Endothelial cell of umbilical vein (primary cell): Measurements from ENCODE around the gene LMAN1L. TPM values are rescaled to one million over a fixed set of nuclear protein-coding genes. Genes with fewer than 3 reads are reported as not detected.

Experiments
- BruUV-seq: library from RNA; stranded (reverse); fragments of 400-500 nt; replicated peaks from 2 replicates; lab custom pipeline; 2021; lab: Mats Ljungman, UMichigan
- CTCF ChIA-PET: fragments of 300-600, 350-600 bp; sonication (Branson Sonifier 250); formaldehyde crosslinking; loops from one replicate; lab custom pipeline; 2021; ENCODE audit warnings: antibody characterized with exemption, inconsistent platforms; lab: Charles Lee
- POLR2A ChIA-PET: fragments of 300-600, 350-600 bp; sonication (Branson Sonifier 250); formaldehyde crosslinking; loops from one replicate; lab custom pipeline; 2021; ENCODE audit warnings: antibody characterized with exemption, inconsistent platforms; lab: Charles Lee
- DNase-seq: peaks from one replicate; pipeline ENCODE4 v3.0.0-alpha.2; 2011; ENCODE audit warnings: low read depth, low spot score
- FAIRE-seq: peaks from 2 replicates; lab custom pipeline; 2011; peaks lifted over from hg19 to GRCh38; lab: Jason Lieb, UNC
- H2AFZ ChIP-seq: 2 replicates; pipeline ENCODE4 v1.6.0; 2012; ENCODE audit warnings: low read depth, low read length, control low read depth, inconsistent platforms
- H3K27ac ChIP-seq: 2 replicates; pipeline ENCODE4 v1.5.1; 2011; ENCODE audit warnings: low read depth, mild to moderate bottlenecking, control low read depth, low read length, moderate library complexity; ENCODE audit not compliant: insufficient read depth
- H3K27me3 ChIP-seq, 2 experiments: 2 replicates each; pipeline versions ENCODE4 v1.6.0 to v1.6.1; 2011; ENCODE audit warnings: low read length in 2 of 2, mixed read lengths in 1 of 2; ENCODE audit not compliant: control insufficient read depth in 2 of 2, insufficient read depth in 2 of 2
- H3K36me3 ChIP-seq, 2 experiments: 2 replicates in 1 of 2; 3 replicates in 1 of 2; pipeline ENCODE4 v1.5.1; 2011; ENCODE audit warnings: low read length in 2 of 2, mild to moderate bottlenecking in 1 of 2, moderate library complexity in 1 of 2; ENCODE audit not compliant: control insufficient read depth in 2 of 2, insufficient read depth in 2 of 2; ENCODE audit errors: extremely low read depth in 1 of 2
- H3K4me1 ChIP-seq: 3 replicates; pipeline ENCODE4 v1.5.1; 2011; ENCODE audit warnings: mild to moderate bottlenecking, low read length; ENCODE audit not compliant: control insufficient read depth, insufficient read depth; ENCODE audit errors: extremely low read depth
- H3K4me2 ChIP-seq: 2 replicates; pipeline ENCODE4 v1.6.1; 2011; ENCODE audit warnings: low read length, control low read depth, mixed read lengths; ENCODE audit not compliant: insufficient read depth
- H3K4me3 ChIP-seq, 3 experiments: fragments of 200-600 bp in 1 of 3; sonication (generic), shearing (Covaris generic) in 1 of 3; replicated peaks in 1 of 3; 2 replicates each; pipeline ENCODE4 v1.5.1; 2011 to 2016; ENCODE audit warnings: control low read depth in 3 of 3, low read length in 3 of 3, mild to moderate bottlenecking in 2 of 3, inconsistent platforms in 1 of 3, low read depth in 1 of 3, moderate library complexity in 1 of 3; ENCODE audit not compliant: insufficient read depth in 1 of 3
- H3K79me2 ChIP-seq: 2 replicates; pipeline ENCODE4 v1.6.0; 2012; ENCODE audit warnings: low read length, inconsistent platforms; ENCODE audit not compliant: control insufficient read depth, insufficient read depth
- H3K9ac ChIP-seq: replicated peaks from 2 replicates; pipeline ENCODE3; 2011; ENCODE audit warnings: low read length, control low read depth; ENCODE audit not compliant: insufficient read depth; ENCODE audit errors: extremely low read depth
- H3K9me1 ChIP-seq: replicated peaks from 3 replicates; pipeline ENCODE4 v1.6.0; 2011; ENCODE audit warnings: mild to moderate bottlenecking, low read length; ENCODE audit not compliant: control insufficient read depth, insufficient read depth; ENCODE audit errors: extremely low read depth
- H3K9me3 ChIP-seq: replicated peaks from 2 replicates; pipeline ENCODE4 v1.5.1; 2012; ENCODE audit warnings: low read length, inconsistent platforms; ENCODE audit not compliant: control insufficient read depth, insufficient read depth
- H4K20me1 ChIP-seq: replicated peaks from 2 replicates; pipeline ENCODE3; 2011; ENCODE audit warnings: mild to moderate bottlenecking, low read length; ENCODE audit not compliant: control insufficient read depth, insufficient read depth; ENCODE audit errors: extremely low read depth
- EZH2 ChIP-seq: IDR thresholded peaks from 2 replicates; pipeline ENCODE4 v1.6.1; 2012; ENCODE audit warnings: borderline replicate concordance, low read depth, mild to moderate bottlenecking, moderate library complexity, low read length, inconsistent platforms; ENCODE audit not compliant: severe bottlenecking
- FOS ChIP-seq: IDR thresholded peaks from 2 replicates; pipeline ENCODE4 v1.6.1; 2011; ENCODE audit warnings: mild to moderate bottlenecking, low read length, moderate library complexity, borderline replicate concordance; ENCODE audit not compliant: insufficient read depth
- GATA2 ChIP-seq: IDR thresholded peaks from 2 replicates; pipeline ENCODE4 v1.7.0; 2011; ENCODE audit warnings: low read depth, mild to moderate bottlenecking, moderate library complexity, mixed read lengths, low read length; ENCODE audit not compliant: insufficient read length, insufficient read depth
- JUN ChIP-seq: IDR thresholded peaks from 2 replicates; pipeline ENCODE4 v1.6.1; 2011; ENCODE audit warnings: borderline replicate concordance, low read depth; ENCODE audit not compliant: insufficient read length, insufficient read depth
- MYC ChIP-seq: IDR thresholded peaks from one replicate; pipeline ENCODE4 v1.6.1; 2011; ENCODE audit warnings: mild to moderate bottlenecking, low read depth, low read length
- POLR2A ChIP-seq: IDR thresholded peaks from 2 replicates; pipeline ENCODE4 v1.6.1; 2012; ENCODE audit warnings: low read depth, mild to moderate bottlenecking, control low read depth, low read length
- POLR2AphosphoS5 ChIP-seq: IDR thresholded peaks from 2 replicates; pipeline ENCODE4 v1.6.1; 2012; ENCODE audit warnings: low read depth, mild to moderate bottlenecking, control low read depth, low read length, moderate library complexity; ENCODE audit not compliant: insufficient read depth
- dilution Hi-C: fragments of 300-500 bp; cut with MboI; formaldehyde crosslinking; loops from one replicate; pipeline ENCODE4 v1.15.0; 2019; ENCODE audit warnings: low sequenced_read_pairs; ENCODE audit not compliant: extremely low pct_ligation_motif_present
- intact Hi-C: fragments of 100-400 bp; cut with micrococcal nuclease; formaldehyde crosslinking; loops from one replicate; pipeline ENCODE4 v1.10.0; 2022
- polyA plus RNA-seq, 4 experiments: library from polyadenylated mRNA; depleted of rRNA in 3 of 4; stranded (reverse) in 3 of 4; unstranded in 1 of 4; fragments of >200 nt; gene quantifications; 2 replicates each; pipeline versions ENCODE4 v1.2.1 to v1.2.3, GENCODE V29; 2011 to 2012; ENCODE audit warnings: missing spikeins in 1 of 4
- total RNA-seq: library from RNA; stranded (reverse); gene quantifications from 2 replicates; pipeline ENCODE4 v1.2.3, GENCODE V29; 2021
- TF ChIP-seq, protein P1 (sequence below), 2 donors: IDR thresholded peaks; 1 replicate in 1 of 2; 2 replicates in 1 of 2; pipeline ENCODE4 v1.5.1; 2011; ENCODE audit warnings: low read length in 2 of 2, mild to moderate bottlenecking in 2 of 2, moderate library complexity in 2 of 2, control low read depth in 1 of 2, inconsistent platforms in 1 of 2, low read depth in 1 of 2; ENCODE audit not compliant: insufficient read depth in 1 of 2; ENCODE audit errors: extremely low read depth in 1 of 2
- TF ChIP-seq, protein P2 (sequence below): IDR thresholded peaks from 2 replicates; pipeline ENCODE4 v1.6.1; 2011; ENCODE audit not compliant: insufficient read depth, insufficient read length

LMAN1L gene
- total and polyA plus RNA-seq, 2 donors (not counting 3 experiments of a cell fraction or from before 2014, with no cell fraction given): not detected

DNA sequence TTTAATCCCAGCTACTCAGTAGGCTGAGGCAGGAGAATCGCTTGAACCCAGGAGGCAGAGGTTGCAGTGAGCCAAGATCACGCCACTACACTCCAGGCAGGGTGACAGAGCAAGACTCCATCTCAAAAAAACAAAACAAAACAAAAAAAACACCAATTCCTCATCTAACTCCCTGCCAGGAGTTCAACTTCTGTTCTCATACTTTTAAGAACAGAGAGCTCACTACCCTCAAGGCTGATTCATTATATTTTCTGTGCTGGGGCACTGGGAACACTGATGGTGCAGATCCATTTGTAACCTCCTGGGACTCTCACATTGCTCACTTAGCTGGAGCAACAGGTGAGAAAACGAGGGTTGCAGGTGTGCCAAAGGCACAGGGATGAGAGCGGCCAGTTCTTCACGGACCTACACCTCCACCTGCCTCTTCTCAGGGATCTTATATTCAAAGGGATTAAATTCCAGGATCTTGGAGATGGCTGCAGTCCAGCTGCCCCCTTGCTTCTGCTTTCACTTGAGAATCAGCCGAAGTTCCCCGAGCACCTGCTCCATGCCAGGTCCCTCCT is 43.1 kb upstream of the LMAN1L start:
- no peaks in the 10 kb centered on the region for H3K36me3 ChIP-seq
- H3K27me3 ChIP-seq: peaks cover 0 to 2% of the 10 kb centered on the region in 2 experiments
- no peaks in the 10 kb centered on the region for H3K9me3 ChIP-seq
- dilution Hi-C loops: loop anchor here (25.0 kb wide), 1 partner anchor 132 kb away; no protein-coding TSS in a partner anchor
- H2AFZ ChIP-seq: no peak overlapping the region
- no peaks in the 10 kb centered on the region for H4K20me1 ChIP-seq
- no TSS peak for BruUV-seq
- H3K4me1 ChIP-seq: peaks cover 2% of the 10 kb centered on the region
- H3K4me3 ChIP-seq: no peak overlapping the region
- no peak overlapping the region for H3K4me2 ChIP-seq
- ChIA-PET CTCF (interaction anchor here (0.6 to 6.8 kb wide), 60 partner anchors 7 to 402 kb away, joined by 3 to 696 read pairs (median 6); partner anchors contain the start of genes CLK3, CSK, CYP11A1 and CYP1A1), POLR2A (no interaction called here)
- no peak for FAIRE-seq
- no peak overlapping the region for H3K27ac ChIP-seq
- TF ChIP-seq, protein P1, sequence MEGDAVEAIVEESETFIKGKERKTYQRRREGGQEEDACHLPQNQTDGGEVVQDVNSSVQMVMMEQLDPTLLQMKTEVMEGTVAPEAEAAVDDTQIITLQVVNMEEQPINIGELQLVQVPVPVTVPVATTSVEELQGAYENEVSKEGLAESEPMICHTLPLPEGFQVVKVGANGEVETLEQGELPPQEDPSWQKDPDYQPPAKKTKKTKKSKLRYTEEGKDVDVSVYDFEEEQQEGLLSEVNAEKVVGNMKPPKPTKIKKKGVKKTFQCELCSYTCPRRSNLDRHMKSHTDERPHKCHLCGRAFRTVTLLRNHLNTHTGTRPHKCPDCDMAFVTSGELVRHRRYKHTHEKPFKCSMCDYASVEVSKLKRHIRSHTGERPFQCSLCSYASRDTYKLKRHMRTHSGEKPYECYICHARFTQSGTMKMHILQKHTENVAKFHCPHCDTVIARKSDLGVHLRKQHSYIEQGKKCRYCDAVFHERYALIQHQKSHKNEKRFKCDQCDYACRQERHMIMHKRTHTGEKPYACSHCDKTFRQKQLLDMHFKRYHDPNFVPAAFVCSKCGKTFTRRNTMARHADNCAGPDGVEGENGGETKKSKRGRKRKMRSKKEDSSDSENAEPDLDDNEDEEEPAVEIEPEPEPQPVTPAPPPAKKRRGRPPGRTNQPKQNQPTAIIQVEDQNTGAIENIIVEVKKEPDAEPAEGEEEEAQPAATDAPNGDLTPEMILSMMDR (IDR thresholded peaks at IDR 0.05; ENCODE audit: extremely low read depth in 1 of 2, insufficient read depth in 1 of 2, low read depth in 1 of 2, low read length in 2 of 2): no peak
- no peak for TF ChIP-seq FOS
- TF ChIP-seq JUN: no peak
- TF ChIP-seq EZH2: no peak
- TF ChIP-seq GATA2: no peak
- no peak for TF ChIP-seq MYC
- TF ChIP-seq, protein P2, sequence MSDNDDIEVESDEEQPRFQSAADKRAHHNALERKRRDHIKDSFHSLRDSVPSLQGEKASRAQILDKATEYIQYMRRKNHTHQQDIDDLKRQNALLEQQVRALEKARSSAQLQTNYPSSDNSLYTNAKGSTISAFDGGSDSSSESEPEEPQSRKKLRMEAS: no peak
- no peak for TF ChIP-seq POLR2A
- no peak for TF ChIP-seq POLR2AphosphoS5
- no peaks in the 10 kb centered on the region for H3K9me1 ChIP-seq
- intact Hi-C loops: loop anchor here (2.0 to 10.0 kb wide), 3 partner anchors 73 to 435 kb away; partner anchors contain the start of genes ARID3B, C15orf39 and EDC3
- no peak for DNase-seq
- no peaks in the 10 kb centered on the region for H3K79me2 ChIP-seq
- H3K9ac ChIP-seq: no peak overlapping the region
